SW480 (cell line): ENCODE data around the gene CNPY3.
A peak's percentile ranks its signal among the peaks of the same experiment; 100 is the strongest.

Source experiments
- DNase-seq: peaks from one replicate; pipeline ENCODE4 v3.0.0-alpha.2; 2016; ENCODE audit warnings: low spot score

The CNPY3 gene

GRCh38 chr6:42981836-42982235, 52.6 kb downstream of the CNPY3 start:
- DNase-seq, result no peak

GRCh38 chr6:42984001-42984923, 55.0 kb downstream of the CNPY3 start, which contains the start of gene PPP2R5D:
Gene PPP2R5D (plus strand): TSS chr6:42984570. CDS start chr6:42984678, 108 bp downstream.
- DNase-seq, result peak; percentile 98

DNA sequence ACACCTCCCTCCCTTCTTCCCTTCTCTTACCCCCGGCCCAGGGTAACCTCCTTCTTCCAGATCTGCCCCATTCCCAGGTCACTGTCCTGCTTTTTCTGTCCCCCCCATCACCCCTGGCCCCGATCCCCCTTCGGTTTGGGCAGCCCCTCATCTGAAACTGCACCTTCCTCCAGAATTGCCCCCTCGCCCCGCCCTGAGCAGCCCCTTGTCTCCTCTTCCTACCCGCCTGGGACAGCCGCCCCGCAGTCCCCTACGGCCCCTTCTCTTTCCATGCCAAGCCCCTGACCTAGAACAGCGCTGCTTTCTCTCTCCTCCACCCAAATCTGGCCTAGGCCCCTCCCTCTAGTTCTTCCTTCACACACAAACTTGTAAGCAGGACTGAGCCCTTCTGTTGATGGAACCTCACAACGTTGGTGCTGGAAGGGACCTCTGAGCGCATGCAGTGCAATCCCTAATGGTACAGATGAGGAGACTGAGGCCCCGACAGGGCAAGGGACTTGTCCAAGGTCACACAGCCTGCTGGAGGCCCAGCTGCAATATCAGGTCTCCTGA, 55.7 kb downstream of the CNPY3 start:
- DNase-seq, result no peak

DNA sequence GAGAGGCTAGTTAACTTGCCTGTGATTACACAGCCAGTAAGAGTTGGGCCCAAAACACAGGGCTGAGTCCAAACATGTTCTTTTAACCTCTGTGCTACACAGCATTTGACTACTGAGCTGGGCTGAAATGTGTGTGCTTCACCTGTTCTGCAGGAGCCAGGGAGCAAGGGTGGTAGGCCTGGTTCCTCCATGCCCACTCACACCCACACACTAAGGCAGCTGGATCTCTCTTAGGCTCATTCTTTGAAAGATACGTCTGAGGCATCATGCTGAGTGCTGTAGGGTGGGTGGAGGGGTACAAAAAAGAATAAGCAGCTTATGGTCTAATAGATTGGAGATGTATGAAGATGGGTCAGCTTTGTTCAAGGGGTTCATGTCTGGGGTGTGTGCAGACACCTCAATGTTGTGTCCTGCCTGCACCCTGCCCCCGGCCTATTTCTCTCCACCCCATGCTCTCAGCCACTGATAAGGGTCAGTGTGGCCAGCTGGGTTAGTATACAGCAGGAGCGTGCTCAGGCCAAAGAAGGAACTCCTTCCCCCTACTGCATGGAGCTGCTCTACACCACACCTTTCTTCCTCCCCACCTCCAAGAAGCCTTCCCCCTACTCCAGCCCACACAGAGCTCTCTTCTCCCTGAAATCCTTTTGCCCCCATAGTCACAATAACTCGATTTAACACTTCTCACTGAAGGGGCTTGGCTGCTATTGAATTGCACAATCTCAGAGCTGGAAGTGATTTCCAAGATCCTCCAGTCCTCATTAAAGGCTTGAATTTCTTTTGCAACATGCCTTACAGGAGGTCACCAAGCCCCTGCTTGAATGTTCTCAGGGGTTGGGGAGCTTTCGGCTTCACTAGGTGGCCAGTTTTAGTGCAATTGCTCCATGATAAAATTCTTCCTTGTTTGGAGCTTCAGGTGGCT, 58.5 kb downstream of the CNPY3 start:
- DNase-seq, result no peak

- no peak for DNase-seq
These were observed 59.3 kb downstream of the CNPY3 start for GRCh38 chr6:42988486-42989020.
